Effector memory CD4-positive, alpha-beta T cell (primary cell): ENCODE results near the gene MYBBP1A.

ENCODE experiments used
- DNase-seq, 3 donors: peaks; one replicate each; pipeline ENCODE4 v3.0.0-alpha.2; 2020
- H3K27ac ChIP-seq: 2 replicates; pipeline ENCODE4 v1.7.0; 2013; ENCODE audit warnings: mild to moderate bottlenecking, low read length, moderate library complexity; ENCODE audit not compliant: insufficient read depth, poor library complexity, severe bottlenecking
- H3K27me3 ChIP-seq: replicated peaks from 2 replicates; pipeline ENCODE4 v1.7.0; 2013; ENCODE audit warnings: mild to moderate bottlenecking, low read length; ENCODE audit not compliant: insufficient read depth, control insufficient read depth, poor library complexity, severe bottlenecking
- H3K36me3 ChIP-seq: 2 replicates; pipeline ENCODE4 v1.7.0; 2013; ENCODE audit warnings: mild to moderate bottlenecking, low read length, moderate library complexity; ENCODE audit not compliant: control insufficient read depth, insufficient read depth
- H3K4me1 ChIP-seq: 2 replicates; pipeline ENCODE4 v1.7.0; 2013; ENCODE audit warnings: low read length, mild to moderate bottlenecking; ENCODE audit not compliant: control insufficient read depth, insufficient read depth, poor library complexity, severe bottlenecking
- H3K4me3 ChIP-seq: 2 replicates; pipeline ENCODE4 v1.7.0; 2013; ENCODE audit warnings: low read length, low read depth, mild to moderate bottlenecking; ENCODE audit not compliant: insufficient read depth, poor library complexity, severe bottlenecking
- H3K9me3 ChIP-seq: 2 replicates; pipeline ENCODE4 v1.7.0; 2013; ENCODE audit warnings: mild to moderate bottlenecking, low read length, moderate library complexity; ENCODE audit not compliant: control insufficient read depth

MYBBP1A gene

GRCh38 chr17:4537451-4538235 lies 17.5 kb downstream of the MYBBP1A start:
- no peak for DNase-seq
- no peaks in the 10 kb centered on the region for H3K9me3 ChIP-seq
- H3K36me3 ChIP-seq, result peaks cover 43% of the 10 kb centered on the region
- no peak overlapping the region for H3K27ac ChIP-seq
- no peak overlapping the region for H3K4me3 ChIP-seq
- no peaks in the 10 kb centered on the region for H3K4me1 ChIP-seq
- H3K27me3 ChIP-seq, result no peaks in the 10 kb centered on the region

- H3K9me3 ChIP-seq, result no peaks in the 10 kb centered on the region
- H3K36me3 ChIP-seq, result peaks cover 36% of the 10 kb centered on the region
- H3K27ac ChIP-seq, result no peak overlapping the region
- H3K4me3 ChIP-seq, result no peak overlapping the region
- no peaks in the 10 kb centered on the region for H3K27me3 ChIP-seq
- no peak for DNase-seq
- H3K4me1 ChIP-seq, result no peaks in the 10 kb centered on the region
Observed at GRCh38 chr17:4536742-4537411, 18.3 kb downstream of the MYBBP1A start.

- Histone ChIP-seq H3K27me3 (no peaks in the 10 kb centered on the region), H3K9me3 (no peaks in the 10 kb centered on the region), H3K4me3 (no peak overlapping the region), H3K4me1 (no peaks in the 10 kb centered on the region), H3K36me3 (peaks cover 30% of the 10 kb centered on the region), H3K27ac (no peak overlapping the region)
- DNase-seq, result no peak
Observed at GRCh38 chr17:4536259-4536741, 18.9 kb downstream of the MYBBP1A start.

- Histone ChIP-seq H3K9me3 (no peaks in the 10 kb centered on the region), H3K4me3 (no peak overlapping the region), H3K36me3 (peaks cover 24% of the 10 kb centered on the region), H3K27me3 (no peaks in the 10 kb centered on the region), H3K27ac (no peak overlapping the region), H3K4me1 (no peaks in the 10 kb centered on the region)
- DNase-seq, result no peak
Observed at GRCh38 chr17:4535667-4536258, 19.4 kb downstream of the MYBBP1A start.

GRCh38 chr17:4534928-4535666 lies 20.1 kb downstream of the MYBBP1A start:
- H3K27me3 ChIP-seq, result no peaks in the 10 kb centered on the region
- H3K9me3 ChIP-seq, result no peaks in the 10 kb centered on the region
- H3K27ac ChIP-seq, result no peak overlapping the region
- H3K36me3 ChIP-seq, result peaks cover 18% of the 10 kb centered on the region
- no peaks in the 10 kb centered on the region for H3K4me1 ChIP-seq
- no peak overlapping the region for H3K4me3 ChIP-seq
- DNase-seq, result no peak

- Histone ChIP-seq H3K27me3 (no peaks in the 10 kb centered on the region), H3K4me3 (no peak overlapping the region), H3K9me3 (no peaks in the 10 kb centered on the region)
Observed at GRCh38 chr17:4534515-4534914, 20.7 kb downstream of the MYBBP1A start.

GRCh38 chr17:4533523-4534504 lies 21.4 kb downstream of the MYBBP1A start:
- no peaks in the 10 kb centered on the region for H3K27me3 ChIP-seq
- no peak overlapping the region for H3K4me3 ChIP-seq
- no peak overlapping the region for H3K27ac ChIP-seq
- no peaks in the 10 kb centered on the region for H3K9me3 ChIP-seq
- peaks cover 5% of the 10 kb centered on the region for H3K36me3 ChIP-seq
- no peaks in the 10 kb centered on the region for H3K4me1 ChIP-seq
- DNase-seq, result no peak

More at GRCh38 chr17:4534515-4534914, 20.7 kb downstream of the MYBBP1A start:
- no peaks in the 10 kb centered on the region for H3K4me1 ChIP-seq
- H3K27ac ChIP-seq, result no peak overlapping the region
- no peak for DNase-seq
- peaks cover 12% of the 10 kb centered on the region for H3K36me3 ChIP-seq

- no peak overlapping the region for H3K4me3 ChIP-seq
- no peaks in the 10 kb centered on the region for H3K27me3 ChIP-seq
- H3K36me3 ChIP-seq, result no peaks in the 10 kb centered on the region
- H3K27ac ChIP-seq, result no peak overlapping the region
- no peaks in the 10 kb centered on the region for H3K4me1 ChIP-seq
- no peaks in the 10 kb centered on the region for H3K9me3 ChIP-seq
- DNase-seq, result no peak
Observed at GRCh38 chr17:4532860-4533522, 22.2 kb downstream of the MYBBP1A start.
